A549 (cell line): ENCODE data around the gene PYGO2. TPM values are rescaled to one million over a fixed set of nuclear protein-coding genes. Genes with fewer than 3 reads are reported as not detected.

Experiments used
- ATAC-seq, 2 experiments: fragments of 200-7000 bp in 1 of 2; fragments of >200 bp in 1 of 2; cut with Nextera tagmentation in 1 of 2; cut with Tn5 transposase in 1 of 2; 3 replicates each; pipeline versions ENCODE4 v1.8.0 to v1.9.1; 2018 to 2020; ENCODE audit warnings: mild to moderate bottlenecking in 1 of 2, moderate library complexity in 1 of 2
- CTCF ChIA-PET: fragments of 300-600 bp; sonication (Branson Sonifier 250); formaldehyde crosslinking; extraction: SDS; loops from one replicate; lab custom pipeline; 2021; ENCODE audit warnings: antibody characterized with exemption, inconsistent platforms; lab: Yijun Ruan, JAX
- POLR2A ChIA-PET: fragments of 350-600 bp; formaldehyde crosslinking; extraction: SDS; loops from one replicate; lab custom pipeline; 2021; ENCODE audit warnings: antibody characterized with exemption, inconsistent platforms; lab: Yijun Ruan, JAX
- DNase-seq, 2 experiments: peaks; one replicate each; pipeline versions ENCODE4 v3.0.0 to v3.0.0-alpha.2; 2011 to 2016; ENCODE audit warnings: low read depth in 1 of 2, low spot score in 1 of 2
- FAIRE-seq: peaks from 2 replicates; lab custom pipeline; 2011; peaks lifted over from hg19 to GRCh38; lab: Jason Lieb, UNC
- H3K27ac ChIP-seq, 2 experiments: fragments of >200 bp; sonication (Bioruptor Twin); formaldehyde crosslinking; 3 replicates each; pipeline ENCODE4 v1.5.1; 2016 to 2017
- H3K4me1 ChIP-seq: fragments of >200 bp; sonication (Bioruptor Twin); formaldehyde crosslinking; 3 replicates; pipeline ENCODE4 v1.6.1; 2016
- H3K4me2 ChIP-seq: fragments of >200 bp; sonication (Bioruptor Twin); formaldehyde crosslinking; 3 replicates; pipeline ENCODE4 v1.6.1; 2016
- H3K4me3 ChIP-seq: fragments of >200 bp; sonication (Bioruptor Twin); formaldehyde crosslinking; 3 replicates; pipeline ENCODE4 v1.5.1; 2016
- H3K9me3 ChIP-seq: fragments of >200 bp; sonication (Bioruptor Twin); formaldehyde crosslinking; 3 replicates; pipeline ENCODE4 v1.6.1; 2016
- BCL3 ChIP-seq: fragments of >200 bp; sonication (Bioruptor Twin); formaldehyde crosslinking; IDR thresholded peaks from 3 replicates; pipeline ENCODE4 v1.6.1; 2016
- CBX8 ChIP-seq: fragments of 200-600 bp; sonication (generic); IDR thresholded peaks from 2 replicates; pipeline ENCODE4 v1.6.1; 2016
- CHD4 ChIP-seq: fragments of 200-600 bp; sonication (generic); IDR thresholded peaks from 2 replicates; pipeline ENCODE4 v1.6.1; 2016; ENCODE audit warnings: antibody characterized with exemption, mild to moderate bottlenecking, borderline replicate concordance
- EHMT2 ChIP-seq: fragments of 200-600 bp; sonication (generic); IDR thresholded peaks from 2 replicates; pipeline ENCODE4 v1.6.1; 2016; ENCODE audit warnings: antibody characterized with exemption, low read depth, mild to moderate bottlenecking, moderate library complexity
- HES2 ChIP-seq: fragments of >200 bp; sonication (Bioruptor Twin); formaldehyde crosslinking; IDR thresholded peaks from 2 replicates; pipeline ENCODE4 v1.6.1; 2016
- JUNB ChIP-seq: fragments of >200 bp; sonication (Bioruptor Twin); formaldehyde crosslinking; IDR thresholded peaks from 2 replicates; pipeline ENCODE4 v1.6.1; 2016
- KDM5A ChIP-seq: fragments of 200-600 bp; sonication (generic); IDR thresholded peaks from 2 replicates; pipeline ENCODE4 v1.6.1; 2016; ENCODE audit warnings: antibody characterized with exemption, mild to moderate bottlenecking
- MAX ChIP-seq: IDR thresholded peaks from 2 replicates; pipeline ENCODE4 v1.6.1; 2012
- NPAS2 ChIP-seq: fragments of 250-450 bp; sonication (Bioruptor Pico); IDR thresholded peaks from 2 replicates; pipeline ENCODE4 v1.8.0; 2022; ENCODE audit warnings: mild to moderate bottlenecking, moderate library complexity, borderline replicate concordance
- NR3C1 ChIP-seq: fragments of >200 bp; sonication (Bioruptor Twin); formaldehyde crosslinking; IDR thresholded peaks from 3 replicates; pipeline ENCODE4 v1.6.1; 2017
- POLR2AphosphoS2 ChIP-seq: conservative IDR thresholded peaks from 2 replicates; pipeline ENCODE4 v1.6.1; 2012; ENCODE audit warnings: low read length, improper control_type of control experiment, inconsistent platforms
- RARB ChIP-seq: fragments of 250-450 bp; sonication (Bioruptor Pico); IDR thresholded peaks from 2 replicates; pipeline ENCODE4 v1.8.0; 2021; ENCODE audit warnings: mild to moderate bottlenecking, moderate library complexity
- RCOR1 ChIP-seq: fragments of 150-350 bp; IDR thresholded peaks from 2 replicates; pipeline ENCODE4 v1.6.1; 2014; ENCODE audit warnings: antibody characterized with exemption, low read length, low read depth
- REST ChIP-seq: fragments of 200-600 bp; sonication (generic); IDR thresholded peaks from 2 replicates; pipeline ENCODE4 v1.6.1; 2016; ENCODE audit warnings: antibody characterized with exemption, mild to moderate bottlenecking, moderate library complexity
- TP53 ChIP-seq: fragments of 250-450 bp; sonication (Bioruptor Pico); IDR thresholded peaks from 2 replicates; pipeline ENCODE4 v1.5.0; 2021; ENCODE audit warnings: mild to moderate bottlenecking, moderate library complexity
- ZC3H11A ChIP-seq: fragments of 450-650 bp; IDR thresholded peaks from 2 replicates; pipeline ENCODE4 v1.6.1; 2014; ENCODE audit warnings: antibody characterized with exemption, mild to moderate bottlenecking
- WGBS: methylation state at CpG from one replicate; pipeline ENCODE4 v1.1.6; 2017; ENCODE audit errors: missing lambda C conversion rate; 5-methylcytosine and 5-hydroxymethylcytosine counted together
- polyA plus RNA-seq, 4 experiments: library from polyadenylated mRNA; depleted of rRNA in 3 of 4; stranded (reverse); fragments of >200 nt; fragmentation: RNase III in 1 of 4; extraction: RNeasy Plus Mini Kit Qiagen cat#74134 plus additional on column Dnase treatment in 1 of 4; gene quantifications; 2 replicates in 3 of 4; 3 replicates in 1 of 4; pipeline ENCODE4 v1.2.3, GENCODE V29; 2011 to 2017
- TF ChIP-seq, protein P1 (sequence below): IDR thresholded peaks from 2 replicates; pipeline ENCODE4 v1.6.1; 2012; ENCODE audit warnings: low read depth, borderline replicate concordance

The PYGO2 gene
- polyA plus RNA-seq, 2 of the 4 experiments (the other 2 are of a cell fraction), result 18.3 to 24.6 TPM

DNA sequence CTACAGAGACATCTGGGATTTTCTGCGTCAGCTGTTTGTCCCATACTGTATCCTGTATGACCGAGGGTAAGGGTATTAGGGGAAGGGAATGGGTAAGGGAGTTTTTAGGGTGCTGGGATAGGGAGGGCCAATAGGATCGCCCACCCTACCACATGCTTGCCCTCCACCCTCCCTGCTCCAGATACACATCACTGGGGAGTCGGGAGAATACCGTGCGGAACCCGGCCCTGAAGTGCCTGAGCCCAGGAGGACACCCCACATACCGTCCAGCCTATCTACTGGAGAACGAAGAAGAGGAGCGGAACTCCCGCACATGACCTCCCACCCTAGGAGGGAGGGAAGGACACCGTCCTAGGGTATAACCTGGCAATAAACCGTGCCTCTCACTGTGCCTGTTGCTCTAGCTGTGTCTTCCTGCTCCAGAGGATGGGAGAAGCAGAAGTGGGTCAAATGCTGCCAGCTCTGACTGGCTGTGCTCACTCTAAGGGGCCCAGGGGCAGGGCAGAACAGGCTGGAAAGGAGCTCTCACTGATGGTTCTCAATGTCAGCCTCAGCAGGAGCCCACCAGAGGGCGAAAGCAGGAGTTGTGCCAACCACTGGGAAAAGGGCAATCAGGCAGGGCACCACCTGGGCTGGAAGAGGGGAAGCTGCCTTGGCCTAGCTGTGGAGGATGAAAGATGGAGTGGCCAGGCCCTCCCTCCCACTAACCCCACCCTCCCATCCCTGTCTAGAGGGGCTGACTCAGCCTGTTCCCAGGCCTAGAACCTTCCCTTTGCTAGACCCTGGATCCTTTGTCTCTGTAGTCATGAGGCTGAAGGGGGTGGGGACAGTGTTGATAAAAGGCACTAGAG lies 31.4 kb upstream of the PYGO2 start (continued):
- no peak for TF ChIP-seq HES2
- no peak for TF ChIP-seq RCOR1
- TF ChIP-seq RARB (CRISPR knock-in tag), result no peak
- no peak for TF ChIP-seq NPAS2 (CRISPR knock-in tag)

GRCh38 chr1:154990276-154990675 lies 28.7 kb upstream of the PYGO2 start:
- H3K4me1 ChIP-seq, result peaks cover 28% of the 10 kb centered on the region; the same call in 2 of the 3 replicates
- ChIA-PET POLR2A (interaction anchor here (0.8 kb wide), 1 partner anchor 12 kb away, joined by 5 read pairs; the partner anchor contains the start of gene ZBTB7B), CTCF (no interaction called here)
- FAIRE-seq (no peak), DNase-seq (no peak), ATAC-seq (no peak)
- H3K27ac ChIP-seq, result no peak overlapping the region
- H3K4me3 ChIP-seq, result no peak overlapping the region
- no peak for TF ChIP-seq ZC3H11A
- TF ChIP-seq CHD4, result no peak
- TF ChIP-seq NR3C1, result no peak
- no peak for TF ChIP-seq EHMT2
- WGBS, result 96% methylated on average over 6 of the region's 8 CpGs
- H3K9me3 ChIP-seq, result no peaks in the 10 kb centered on the region
- H3K4me2 ChIP-seq, result no peak overlapping the region

- WGBS, result 93% methylated on average over 2 of the region's 3 CpGs
- Histone ChIP-seq H3K4me1 (peaks cover 30% of the 10 kb centered on the region; the same call in 2 of the 3 replicates), H3K4me2 (no peak overlapping the region), H3K9me3 (no peaks in the 10 kb centered on the region)
- FAIRE-seq, result no peak
- ATAC-seq, result no peak
- CTCF ChIA-PET, result no interaction called here
- DNase-seq, result no peak
- no peak for TF ChIP-seq TP53 (CRISPR knock-in tag)
- no peak for TF ChIP-seq POLR2AphosphoS2
- no peak for TF ChIP-seq REST
- no peak for TF ChIP-seq KDM5A
- no peak for TF ChIP-seq NPAS2 (CRISPR knock-in tag)
- TF ChIP-seq MAX, result no peak
- TF ChIP-seq JUNB, result no peak
- no peak for TF ChIP-seq BCL3
- TF ChIP-seq, protein P1, sequence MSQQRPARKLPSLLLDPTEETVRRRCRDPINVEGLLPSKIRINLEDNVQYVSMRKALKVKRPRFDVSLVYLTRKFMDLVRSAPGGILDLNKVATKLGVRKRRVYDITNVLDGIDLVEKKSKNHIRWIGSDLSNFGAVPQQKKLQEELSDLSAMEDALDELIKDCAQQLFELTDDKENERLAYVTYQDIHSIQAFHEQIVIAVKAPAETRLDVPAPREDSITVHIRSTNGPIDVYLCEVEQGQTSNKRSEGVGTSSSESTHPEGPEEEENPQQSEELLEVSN, result no peak
- no peak for TF ChIP-seq CBX8
- TF ChIP-seq, all 56 proteins: peak for 0
- H3K27ac ChIP-seq, result no peak overlapping the region
- POLR2A ChIA-PET, result no interaction called here
- H3K4me3 ChIP-seq, result no peak overlapping the region
Measured at GRCh38 chr1:154989195-154989860, 27.7 kb upstream of the PYGO2 start.
